Activated naive CD4-positive, alpha-beta T cell treated with anti-CD3 and anti-CD28 coated beads, Interleukin-2, amount 10 ng/mL, durations not matched to agents 7 days and 5 days (primary cell): ENCODE results near the gene COL13A1.

Source experiments
- CTCF ChIA-PET: fragments of 350-600 bp; sonication (Branson Sonifier 250); formaldehyde crosslinking; loops from one replicate; lab custom pipeline; 2021; ENCODE audit warnings: antibody characterized with exemption; lab: Charles Lee
- DNase-seq: peaks from one replicate; pipeline ENCODE4 v3.0.0-alpha.2; 2020
- H3K27ac Mint-ChIP-seq: one replicate; pipeline ENCODE4 v1.8.0; 2021; ENCODE audit warnings: mild to moderate bottlenecking, moderate library complexity, mixed read lengths
- H3K27me3 Mint-ChIP-seq: one replicate; pipeline ENCODE4 v1.8.0; 2021; ENCODE audit warnings: mild to moderate bottlenecking, mixed read lengths
- H3K36me3 Mint-ChIP-seq: one replicate; pipeline ENCODE4 v1.8.0; 2021; ENCODE audit warnings: mixed read lengths
- H3K4me1 Mint-ChIP-seq: one replicate; pipeline ENCODE4 v1.8.0; 2021; ENCODE audit warnings: mixed read lengths
- H3K4me3 Mint-ChIP-seq: one replicate; pipeline ENCODE4 v1.8.0; 2021; ENCODE audit warnings: mild to moderate bottlenecking, moderate library complexity, mixed read lengths
- H3K9me3 Mint-ChIP-seq: one replicate; pipeline ENCODE4 v1.8.0; 2021; ENCODE audit warnings: mixed read lengths

The COL13A1 gene

GRCh38 chr10:69961881-69962745 lies 160.4 kb downstream of the COL13A1 start:
- Mint-ChIP-seq H3K27ac (no peak overlapping the region), H3K36me3 (no peaks in the 10 kb centered on the region), H3K4me1 (no peaks in the 10 kb centered on the region), H3K9me3 (no peaks in the 10 kb centered on the region), H3K4me3 (no peak overlapping the region), H3K27me3 (peaks cover 36% of the 10 kb centered on the region)
- CTCF ChIA-PET = no interaction called here
- no peak for DNase-seq

GRCh38 chr10:69962746-69963135 lies 161.0 kb downstream of the COL13A1 start:
- DNase-seq = no peak
- H3K27ac Mint-ChIP-seq = no peak overlapping the region
- H3K4me1 Mint-ChIP-seq = no peaks in the 10 kb centered on the region
- H3K36me3 Mint-ChIP-seq = no peaks in the 10 kb centered on the region
- H3K9me3 Mint-ChIP-seq = no peaks in the 10 kb centered on the region
- CTCF ChIA-PET = no interaction called here
- H3K4me3 Mint-ChIP-seq = no peak overlapping the region
- H3K27me3 Mint-ChIP-seq = peaks cover 36% of the 10 kb centered on the region

- H3K36me3 Mint-ChIP-seq = no peaks in the 10 kb centered on the region
- H3K9me3 Mint-ChIP-seq = no peaks in the 10 kb centered on the region
- H3K4me1 Mint-ChIP-seq = no peaks in the 10 kb centered on the region
- H3K27ac Mint-ChIP-seq = no peak overlapping the region
- no peak for DNase-seq
- H3K4me3 Mint-ChIP-seq = no peak overlapping the region
- CTCF ChIA-PET = no interaction called here
- peaks cover 36% of the 10 kb centered on the region for H3K27me3 Mint-ChIP-seq
Measured at GRCh38 chr10:69963178-69963834, 161.6 kb downstream of the COL13A1 start.

- Mint-ChIP-seq H3K27me3 (peaks cover 37% of the 10 kb centered on the region), H3K9me3 (no peaks in the 10 kb centered on the region), H3K27ac (no peak overlapping the region), H3K4me3 (no peak overlapping the region), H3K36me3 (no peaks in the 10 kb centered on the region), H3K4me1 (no peaks in the 10 kb centered on the region)
- CTCF ChIA-PET = no interaction called here
- DNase-seq = no peak
Measured at GRCh38 chr10:69963835-69964710, 162.4 kb downstream of the COL13A1 start.

- no peaks in the 10 kb centered on the region for H3K4me1 Mint-ChIP-seq
- H3K9me3 Mint-ChIP-seq = no peaks in the 10 kb centered on the region
- no peaks in the 10 kb centered on the region for H3K36me3 Mint-ChIP-seq
- H3K27ac Mint-ChIP-seq = no peak overlapping the region
- no peak for DNase-seq
- CTCF ChIA-PET = no interaction called here
- no peak overlapping the region for H3K4me3 Mint-ChIP-seq
- H3K27me3 Mint-ChIP-seq = peaks cover 39% of the 10 kb centered on the region
Measured at GRCh38 chr10:69965086-69965485, 163.4 kb downstream of the COL13A1 start.

- Mint-ChIP-seq H3K9me3 (no peaks in the 10 kb centered on the region), H3K27ac (no peak overlapping the region), H3K36me3 (no peaks in the 10 kb centered on the region), H3K4me1 (no peaks in the 10 kb centered on the region), H3K27me3 (peaks cover 37% of the 10 kb centered on the region), H3K4me3 (no peak overlapping the region)
- no peak for DNase-seq
- CTCF ChIA-PET = interaction anchor here (1.0 kb wide), 1 partner anchor 8 kb away, joined by 3 read pairs; no protein-coding TSS in a partner anchor
Measured at GRCh38 chr10:69965919-69966662, 164.4 kb downstream of the COL13A1 start.

GRCh38 chr10:69968830-69969229 lies 167.1 kb downstream of the COL13A1 start:
- Mint-ChIP-seq H3K9me3 (no peaks in the 10 kb centered on the region), H3K27me3 (peaks cover 37% of the 10 kb centered on the region), H3K4me1 (no peaks in the 10 kb centered on the region), H3K4me3 (no peak overlapping the region), H3K27ac (no peak overlapping the region), H3K36me3 (no peaks in the 10 kb centered on the region)
- no peak for DNase-seq
- CTCF ChIA-PET = interaction anchor here (1.4 kb wide), 1 partner anchor 10 kb away, joined by 7 read pairs; no protein-coding TSS in a partner anchor

GRCh38 chr10:69969977-69970376 lies 168.3 kb downstream of the COL13A1 start:
- Mint-ChIP-seq H3K4me1 (no peaks in the 10 kb centered on the region), H3K36me3 (no peaks in the 10 kb centered on the region), H3K27ac (no peak overlapping the region), H3K27me3 (peaks cover 38% of the 10 kb centered on the region), H3K4me3 (no peak overlapping the region), H3K9me3 (no peaks in the 10 kb centered on the region)
- CTCF ChIA-PET = interaction anchor here (1.0 kb wide), 1 partner anchor 176 kb away, joined by 3 read pairs; the partner anchor contains the start of gene TYSND1
- no peak for DNase-seq

- no peaks in the 10 kb centered on the region for H3K9me3 Mint-ChIP-seq
- H3K4me3 Mint-ChIP-seq = no peak overlapping the region
- no peak for DNase-seq
- CTCF ChIA-PET = interaction anchor here (2.3 kb wide), 1 partner anchor 15 kb away, joined by 9 read pairs; no protein-coding TSS in a partner anchor
- peaks cover 41% of the 10 kb centered on the region for H3K27me3 Mint-ChIP-seq
- peaks cover 9% of the 10 kb centered on the region for H3K4me1 Mint-ChIP-seq
- no peak overlapping the region for H3K27ac Mint-ChIP-seq
- H3K36me3 Mint-ChIP-seq = no peaks in the 10 kb centered on the region
Measured at GRCh38 chr10:69972981-69973397, 171.3 kb downstream of the COL13A1 start.

GRCh38 chr10:69973678-69974077 lies 172.0 kb downstream of the COL13A1 start:
- DNase-seq = no peak
- Mint-ChIP-seq H3K4me1 (peaks cover 9% of the 10 kb centered on the region), H3K9me3 (no peaks in the 10 kb centered on the region), H3K4me3 (no peak overlapping the region), H3K27ac (no peak overlapping the region), H3K36me3 (no peaks in the 10 kb centered on the region), H3K27me3 (peaks cover 35% of the 10 kb centered on the region)
- CTCF ChIA-PET = interaction anchor here (2.3 kb wide), 1 partner anchor 15 kb away, joined by 9 read pairs; no protein-coding TSS in a partner anchor

DNA sequence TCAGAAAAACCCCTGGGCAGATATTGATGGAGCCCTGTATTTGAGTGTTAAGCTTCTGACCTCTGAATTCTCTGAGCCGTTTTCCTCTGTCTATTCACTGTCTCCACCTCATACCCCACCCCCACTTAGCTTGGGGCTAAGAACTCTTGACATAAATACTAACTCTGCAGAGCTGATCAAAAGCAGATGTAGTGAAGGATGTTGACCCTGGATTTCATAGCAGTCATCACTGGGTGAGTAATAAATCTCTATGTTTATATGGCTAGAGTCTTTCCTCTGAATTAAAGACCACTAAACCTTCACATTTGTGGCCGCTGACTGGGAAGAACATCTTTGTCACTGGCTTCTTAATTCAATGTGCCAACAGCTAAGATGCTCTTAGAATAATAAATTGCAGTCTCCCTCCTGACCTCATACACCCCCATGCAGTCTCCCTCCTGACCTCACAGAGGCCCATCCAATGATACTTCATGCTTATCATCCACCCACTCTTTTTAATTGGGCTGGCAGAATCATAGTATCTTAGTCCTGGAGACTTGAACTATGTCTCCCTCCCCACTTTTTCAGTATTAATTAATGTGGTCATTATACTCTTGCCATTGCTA lies 172.9 kb downstream of the COL13A1 start:
- Mint-ChIP-seq H3K27me3 (peaks cover 38% of the 10 kb centered on the region), H3K27ac (no peak overlapping the region), H3K9me3 (no peaks in the 10 kb centered on the region), H3K36me3 (no peaks in the 10 kb centered on the region), H3K4me1 (peaks cover 9% of the 10 kb centered on the region), H3K4me3 (no peak overlapping the region)
- no peak for DNase-seq
- CTCF ChIA-PET = interaction anchor here (2.3 kb wide), 1 partner anchor 16 kb away, joined by 9 read pairs; no protein-coding TSS in a partner anchor

GRCh38 chr10:69976795-69977546 lies 175.3 kb downstream of the COL13A1 start:
- H3K4me1 Mint-ChIP-seq = peaks cover 9% of the 10 kb centered on the region
- peaks cover 13% of the 10 kb centered on the region for H3K9me3 Mint-ChIP-seq
- H3K36me3 Mint-ChIP-seq = no peaks in the 10 kb centered on the region
- H3K27me3 Mint-ChIP-seq = peaks cover 43% of the 10 kb centered on the region
- no peak for DNase-seq
- no peak overlapping the region for H3K27ac Mint-ChIP-seq
- no peak overlapping the region for H3K4me3 Mint-ChIP-seq
- CTCF ChIA-PET = no interaction called here
